Measurements from ENCODE around the gene NOS1AP.

The NOS1AP gene

DNA sequence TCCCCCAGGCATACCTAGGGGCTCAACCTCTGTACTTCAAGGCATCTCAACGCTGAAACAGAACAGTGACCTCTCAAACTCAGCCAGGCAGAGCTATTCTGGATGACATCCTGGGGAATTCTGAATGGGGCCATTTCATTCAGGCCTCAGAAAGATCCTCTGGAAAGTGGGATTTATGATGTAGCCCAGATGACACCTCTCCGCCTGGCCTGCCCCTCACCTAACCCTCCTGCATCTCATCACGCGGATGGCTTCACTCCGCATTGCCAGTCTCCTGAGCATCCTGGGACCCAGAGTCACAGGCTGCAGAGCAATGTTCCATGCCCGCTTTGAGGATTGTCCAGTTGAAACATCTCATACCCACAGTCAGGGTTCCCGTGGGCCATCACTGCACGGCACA is 306.0 kb downstream of the NOS1AP start:
- Histone ChIP-seq H3K4me2 (ENCODE audit: low read length) (no peak overlapping the region), H3F3A (ENCODE audit: control insufficient read depth, insufficient read depth) (no peaks in the 10 kb centered on the region), H3K36me3 (ENCODE audit: control insufficient read depth, low read length) (no peaks in the 10 kb centered on the region), H3K9me2 (replicated peaks; ENCODE audit: control insufficient read depth, low read length) (no peaks in the 10 kb centered on the region), H3K4me3 (ENCODE audit: low read length) (no peak overlapping the region), H3K27ac (ENCODE audit: low read depth, low read length) (no peak overlapping the region), H3K4me1 (ENCODE audit: control insufficient read depth, low read length) (no peaks in the 10 kb centered on the region), H4K20me1 (ENCODE audit: control insufficient read depth, insufficient read depth, low read depth, low read length) (no peaks in the 10 kb centered on the region), H3K9me3 (ENCODE audit: control insufficient read depth, insufficient read depth, low read length) (no peaks in the 10 kb centered on the region), H3K27me3 (ENCODE audit: control insufficient read depth, low read length) (no peaks in the 10 kb centered on the region), H3K79me2 (ENCODE audit: control insufficient read depth, low read length) (no peaks in the 10 kb centered on the region)
- TF ChIP-seq EZH2phosphoT487 (IDR thresholded peaks at IDR 0.05; ENCODE audit: borderline replicate concordance, low read length) = no peak
- TF ChIP-seq, protein P1, sequence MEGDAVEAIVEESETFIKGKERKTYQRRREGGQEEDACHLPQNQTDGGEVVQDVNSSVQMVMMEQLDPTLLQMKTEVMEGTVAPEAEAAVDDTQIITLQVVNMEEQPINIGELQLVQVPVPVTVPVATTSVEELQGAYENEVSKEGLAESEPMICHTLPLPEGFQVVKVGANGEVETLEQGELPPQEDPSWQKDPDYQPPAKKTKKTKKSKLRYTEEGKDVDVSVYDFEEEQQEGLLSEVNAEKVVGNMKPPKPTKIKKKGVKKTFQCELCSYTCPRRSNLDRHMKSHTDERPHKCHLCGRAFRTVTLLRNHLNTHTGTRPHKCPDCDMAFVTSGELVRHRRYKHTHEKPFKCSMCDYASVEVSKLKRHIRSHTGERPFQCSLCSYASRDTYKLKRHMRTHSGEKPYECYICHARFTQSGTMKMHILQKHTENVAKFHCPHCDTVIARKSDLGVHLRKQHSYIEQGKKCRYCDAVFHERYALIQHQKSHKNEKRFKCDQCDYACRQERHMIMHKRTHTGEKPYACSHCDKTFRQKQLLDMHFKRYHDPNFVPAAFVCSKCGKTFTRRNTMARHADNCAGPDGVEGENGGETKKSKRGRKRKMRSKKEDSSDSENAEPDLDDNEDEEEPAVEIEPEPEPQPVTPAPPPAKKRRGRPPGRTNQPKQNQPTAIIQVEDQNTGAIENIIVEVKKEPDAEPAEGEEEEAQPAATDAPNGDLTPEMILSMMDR (IDR thresholded peaks at IDR 0.05; ENCODE audit: low read depth, low read length, poor library complexity, severe bottlenecking) = no peak

DNA sequence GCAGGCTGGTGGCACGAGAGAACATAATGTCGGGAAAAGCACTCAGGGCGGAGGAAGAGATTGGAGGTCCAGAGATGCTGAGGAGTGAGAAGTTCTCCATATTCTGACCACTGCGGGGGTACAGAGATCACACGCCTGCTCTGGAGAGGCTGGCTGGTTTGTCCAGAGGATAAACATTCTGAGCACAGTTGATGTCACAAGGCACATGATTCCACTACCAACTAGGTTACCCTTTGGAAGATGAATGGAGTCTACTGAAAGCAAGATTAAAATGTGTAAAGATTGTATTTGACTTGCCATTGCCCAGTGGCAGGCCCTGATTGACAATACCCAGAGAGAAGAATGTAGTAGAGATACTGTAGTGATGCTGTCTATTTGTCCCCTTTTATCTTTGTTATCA is 307.2 kb downstream of the NOS1AP start, which contains the start of gene SPATA46:
TSS of gene SPATA46 (minus strand) at position 164 of the 400 bp plus-strand sequence. CDS start at position 100, 64 bp downstream.
- Histone ChIP-seq H4K20me1 (ENCODE audit: control insufficient read depth, insufficient read depth, low read depth, low read length) (no peaks in the 10 kb centered on the region), H3K4me1 (ENCODE audit: control insufficient read depth, low read length) (no peaks in the 10 kb centered on the region)

DNA sequence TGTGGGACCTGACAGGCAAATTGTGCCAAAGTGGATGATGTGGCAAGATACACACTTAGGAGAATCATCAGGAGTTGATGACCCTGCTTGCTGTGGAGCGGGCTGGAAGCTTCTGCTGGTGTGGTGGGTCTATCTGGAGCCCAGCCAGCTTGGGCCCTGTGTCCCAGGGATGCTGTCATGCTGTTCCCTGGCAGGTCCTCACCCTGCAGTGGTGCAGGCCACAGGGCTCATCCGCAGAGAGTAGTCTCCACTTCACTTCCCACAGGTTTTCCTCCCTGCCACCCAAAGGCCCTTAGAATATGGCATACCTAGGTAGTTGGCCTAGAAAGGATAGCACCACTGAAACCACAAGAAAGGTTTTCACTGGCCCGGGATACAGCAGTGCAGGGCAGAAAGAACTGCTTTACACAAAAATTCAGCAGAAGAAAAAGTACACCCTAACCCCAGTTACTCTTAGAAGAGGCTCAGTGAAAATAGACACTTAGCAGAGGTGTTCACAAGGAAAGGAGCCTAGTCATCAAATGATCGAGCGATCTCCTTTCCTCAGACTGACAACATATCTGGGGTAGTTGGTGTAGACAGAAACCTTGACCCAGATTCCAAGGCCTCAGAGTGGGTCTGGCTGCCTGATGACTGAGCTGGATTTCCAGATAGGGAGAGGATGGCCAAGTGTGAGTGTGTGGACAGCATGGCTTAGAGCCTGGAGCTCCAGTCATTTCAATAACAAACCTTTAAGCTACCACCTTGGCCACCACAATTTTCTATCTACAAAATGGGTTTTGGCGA is 310.8 kb downstream of the NOS1AP start:
- Histone ChIP-seq H3K4me2 (ENCODE audit: low read length) (no peak overlapping the region), H3K9me3 (ENCODE audit: control insufficient read depth, insufficient read depth, low read length) (no peaks in the 10 kb centered on the region), H3K79me2 (ENCODE audit: control insufficient read depth, low read length) (no peaks in the 10 kb centered on the region), H3F3A (ENCODE audit: control insufficient read depth, insufficient read depth) (no peaks in the 10 kb centered on the region), H3K36me3 (ENCODE audit: control insufficient read depth, low read length) (no peaks in the 10 kb centered on the region), H4K20me1 (ENCODE audit: control insufficient read depth, insufficient read depth, low read depth, low read length) (no peaks in the 10 kb centered on the region), H3K4me1 (ENCODE audit: control insufficient read depth, low read length) (no peaks in the 10 kb centered on the region), H3K27ac (ENCODE audit: low read depth, low read length) (no peak overlapping the region), H3K9me2 (replicated peaks; ENCODE audit: control insufficient read depth, low read length) (no peaks in the 10 kb centered on the region), H3K4me3 (ENCODE audit: low read length) (no peak overlapping the region), H3K27me3 (ENCODE audit: control insufficient read depth, low read length) (no peaks in the 10 kb centered on the region)
- TF ChIP-seq, protein P1 (IDR thresholded peaks at IDR 0.05; ENCODE audit: low read depth, low read length, poor library complexity, severe bottlenecking) = no peak
- no peak for TF ChIP-seq EZH2phosphoT487 (IDR thresholded peaks at IDR 0.05; ENCODE audit: borderline replicate concordance, low read length)

More for the DNA sequence above, 307.2 kb downstream of the NOS1AP start, which contains the start of gene SPATA46:
- Histone ChIP-seq H3K27me3 (ENCODE audit: control insufficient read depth, low read length) (no peaks in the 10 kb centered on the region), H3K9me2 (replicated peaks; ENCODE audit: control insufficient read depth, low read length) (no peaks in the 10 kb centered on the region), H3F3A (ENCODE audit: control insufficient read depth, insufficient read depth) (no peaks in the 10 kb centered on the region), H3K9me3 (ENCODE audit: control insufficient read depth, insufficient read depth, low read length) (no peaks in the 10 kb centered on the region), H3K4me3 (ENCODE audit: low read length) (no peak within 1 kb of the TSS), H3K36me3 (ENCODE audit: control insufficient read depth, low read length) (no peaks in the 10 kb centered on the region), H3K79me2 (ENCODE audit: control insufficient read depth, low read length) (no peaks in the 10 kb centered on the region), H3K27ac (ENCODE audit: low read depth, low read length) (no peak within 1 kb of the TSS), H3K4me2 (ENCODE audit: low read length) (no peak within 1 kb of the TSS)
- TF ChIP-seq, protein P1 (IDR thresholded peaks at IDR 0.05; ENCODE audit: low read depth, low read length, poor library complexity, severe bottlenecking) = no peak
- TF ChIP-seq EZH2phosphoT487 (IDR thresholded peaks at IDR 0.05; ENCODE audit: borderline replicate concordance, low read length) = no peak

Data from DOHH2 (cell line).